Measurements from ENCODE around the gene TRIM22. TPM values are rescaled to one million over a fixed set of nuclear protein-coding genes. Genes with fewer than 3 reads are reported as not detected.

Gene TRIM22
- total RNA-seq, 4 donors from 2014 or later = 20.1 to 45.0 (median 28.1) TPM

GRCh38 chr11:5691964-5692361 is 2.4 kb downstream of the TRIM22 start:
- H3K4me3 ChIP-seq (replicated peaks in 1 of 3) = no peak overlapping the region
- DNase-seq = no peak
- no peak overlapping the region for H3K27ac ChIP-seq
- H3K4me1 ChIP-seq = peaks cover 5 to 7% of the 10 kb centered on the region in 2 donors
- no peaks in the 10 kb centered on the region for H3K36me3 ChIP-seq
- H3K9me3 ChIP-seq = no peaks in the 10 kb centered on the region
- 76 to 80% methylated on average over 3 of the region's 3 CpGs for WGBS, 2 donors
- TF ChIP-seq POLR2A (IDR thresholded peaks at IDR 0.05) = no peak
- TF ChIP-seq, protein P1, sequence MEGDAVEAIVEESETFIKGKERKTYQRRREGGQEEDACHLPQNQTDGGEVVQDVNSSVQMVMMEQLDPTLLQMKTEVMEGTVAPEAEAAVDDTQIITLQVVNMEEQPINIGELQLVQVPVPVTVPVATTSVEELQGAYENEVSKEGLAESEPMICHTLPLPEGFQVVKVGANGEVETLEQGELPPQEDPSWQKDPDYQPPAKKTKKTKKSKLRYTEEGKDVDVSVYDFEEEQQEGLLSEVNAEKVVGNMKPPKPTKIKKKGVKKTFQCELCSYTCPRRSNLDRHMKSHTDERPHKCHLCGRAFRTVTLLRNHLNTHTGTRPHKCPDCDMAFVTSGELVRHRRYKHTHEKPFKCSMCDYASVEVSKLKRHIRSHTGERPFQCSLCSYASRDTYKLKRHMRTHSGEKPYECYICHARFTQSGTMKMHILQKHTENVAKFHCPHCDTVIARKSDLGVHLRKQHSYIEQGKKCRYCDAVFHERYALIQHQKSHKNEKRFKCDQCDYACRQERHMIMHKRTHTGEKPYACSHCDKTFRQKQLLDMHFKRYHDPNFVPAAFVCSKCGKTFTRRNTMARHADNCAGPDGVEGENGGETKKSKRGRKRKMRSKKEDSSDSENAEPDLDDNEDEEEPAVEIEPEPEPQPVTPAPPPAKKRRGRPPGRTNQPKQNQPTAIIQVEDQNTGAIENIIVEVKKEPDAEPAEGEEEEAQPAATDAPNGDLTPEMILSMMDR (IDR thresholded peaks at IDR 0.05) = no peak
- H3K27me3 ChIP-seq = no peaks in the 10 kb centered on the region
- intact Hi-C loops (cut with DNase I) = no loop called here

DNA sequence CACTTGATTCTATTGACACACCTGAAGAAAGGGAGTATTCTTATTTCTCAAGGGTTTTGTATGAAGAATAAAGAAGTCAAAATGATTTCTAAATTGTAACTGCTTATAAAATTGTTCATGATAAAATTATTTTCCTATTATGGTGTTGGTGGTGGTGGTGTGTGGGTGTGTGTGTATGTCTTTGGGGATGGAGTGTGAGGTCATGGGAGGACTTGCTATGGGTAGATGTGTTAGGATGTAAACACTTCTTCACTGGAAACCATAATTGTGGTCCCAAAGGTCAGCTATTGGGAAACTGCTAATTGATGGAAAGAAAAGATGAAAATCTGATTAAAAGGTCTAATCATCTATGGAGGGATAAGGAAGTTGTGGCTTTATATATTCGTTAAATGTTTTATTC is 5.1 kb downstream of the TRIM22 start:
- intact Hi-C loops (cut with DNase I) = no loop called here
- no peak overlapping the region for H3K4me3 ChIP-seq (replicated peaks in 1 of 3)
- no peak overlapping the region for H3K27ac ChIP-seq
- no peaks in the 10 kb centered on the region for H3K36me3 ChIP-seq
- WGBS, 2 donors = 86 to 92% methylated on average over 1 of the region's 1 CpG
- no peaks in the 10 kb centered on the region for H3K27me3 ChIP-seq
- TF ChIP-seq, protein P1 (IDR thresholded peaks at IDR 0.05) = no peak
- TF ChIP-seq POLR2A (IDR thresholded peaks at IDR 0.05) = no peak
- no peaks in the 10 kb centered on the region for H3K9me3 ChIP-seq
- DNase-seq = no peak
- H3K4me1 ChIP-seq = no peaks in the 10 kb centered on the region

DNA sequence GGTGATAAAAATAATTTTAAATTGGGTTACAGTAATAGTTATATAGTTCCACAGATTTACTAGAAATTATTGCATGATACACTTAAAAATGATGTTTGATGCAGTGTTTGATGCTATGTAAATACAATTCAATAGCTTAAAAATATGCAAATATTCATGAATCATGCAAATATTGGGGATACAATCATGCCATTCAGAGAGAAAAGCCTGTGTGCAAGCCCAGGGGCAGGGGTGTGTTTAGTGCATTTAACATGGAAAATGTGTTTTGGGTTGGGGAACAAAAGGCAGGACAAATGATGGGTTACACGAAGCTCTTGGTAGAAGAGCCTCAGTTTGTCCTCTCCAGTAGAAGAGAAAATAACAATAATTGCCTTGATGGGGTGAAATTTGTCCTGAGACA is 6.0 kb downstream of the TRIM22 start:
- 75 to 87% methylated on average over 1 of the region's 1 CpG for WGBS, 2 donors
- intact Hi-C loops (cut with DNase I) = no loop called here
- DNase-seq = no peak
- Histone ChIP-seq H3K27ac (no peak overlapping the region), H3K4me3 (replicated peaks in 1 of 3) (no peak overlapping the region), H3K9me3 (no peaks in the 10 kb centered on the region), H3K36me3 (no peaks in the 10 kb centered on the region), H3K27me3 (no peaks in the 10 kb centered on the region), H3K4me1 (no peaks in the 10 kb centered on the region)
- TF ChIP-seq, protein P1 (IDR thresholded peaks at IDR 0.05) = no peak
- no peak for TF ChIP-seq POLR2A (IDR thresholded peaks at IDR 0.05)

DNA sequence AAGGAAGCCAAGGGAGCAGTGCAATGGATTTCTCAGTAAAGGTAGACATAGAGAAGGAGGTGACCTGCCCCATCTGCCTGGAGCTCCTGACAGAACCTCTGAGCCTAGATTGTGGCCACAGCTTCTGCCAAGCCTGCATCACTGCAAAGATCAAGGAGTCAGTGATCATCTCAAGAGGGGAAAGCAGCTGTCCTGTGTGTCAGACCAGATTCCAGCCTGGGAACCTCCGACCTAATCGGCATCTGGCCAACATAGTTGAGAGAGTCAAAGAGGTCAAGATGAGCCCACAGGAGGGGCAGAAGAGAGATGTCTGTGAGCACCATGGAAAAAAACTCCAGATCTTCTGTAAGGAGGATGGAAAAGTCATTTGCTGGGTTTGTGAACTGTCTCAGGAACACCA is 6.6 kb downstream of the TRIM22 start:
- Histone ChIP-seq H3K36me3 (no peaks in the 10 kb centered on the region), H3K4me3 (replicated peaks in 1 of 3) (no peak overlapping the region), H3K27ac (no peak overlapping the region), H3K9me3 (no peaks in the 10 kb centered on the region), H3K4me1 (no peaks in the 10 kb centered on the region), H3K27me3 (no peaks in the 10 kb centered on the region)
- no peak for DNase-seq
- WGBS, 2 donors = 67 to 76% methylated on average over 2 of the region's 2 CpGs
- TF ChIP-seq, protein P1 (IDR thresholded peaks at IDR 0.05) = no peak
- no peak for TF ChIP-seq POLR2A (IDR thresholded peaks at IDR 0.05)
- intact Hi-C loops (cut with DNase I) = no loop called here

GRCh38 chr11:5698281-5698680 is 8.7 kb downstream of the TRIM22 start:
- WGBS, 2 donors = 89 to 93% methylated on average over 7 of the region's 7 CpGs
- no peaks in the 10 kb centered on the region for H3K36me3 ChIP-seq
- H3K27ac ChIP-seq = no peak overlapping the region
- no peak for DNase-seq
- no peaks in the 10 kb centered on the region for H3K4me1 ChIP-seq
- no peaks in the 10 kb centered on the region for H3K9me3 ChIP-seq
- no peak overlapping the region for H3K4me3 ChIP-seq (replicated peaks in 1 of 3)
- TF ChIP-seq, protein P1 (IDR thresholded peaks at IDR 0.05) = no peak
- TF ChIP-seq POLR2A (IDR thresholded peaks at IDR 0.05) = no peak
- H3K27me3 ChIP-seq = no peaks in the 10 kb centered on the region
- intact Hi-C loops (cut with DNase I) = no loop called here

Data from thyroid gland (tissue), 4 donors.